Measurements from ENCODE around the gene RBM26. TPM values are rescaled to one million over a fixed set of nuclear protein-coding genes. Genes with fewer than 3 reads are reported as not detected.

Gene RBM26
- total and polyA plus RNA-seq, 8 donors = 6.1 to 76.9 (median 28.1) TPM

GRCh38 chr13:79423801-79424642 is 18.0 kb upstream of the RBM26 start:
- WGBS, 5 donors = 26 to 40% (median 31%) methylated on average over 2 of the region's 2 CpGs
- Histone ChIP-seq H3K27me3 (no peaks in the 10 kb centered on the region), H3K4me3 (no peak overlapping the region), H3K4me1 (peaks cover 0 to 3% (median 0%) of the 10 kb centered on the region in 4 donors), H3K27ac (no peak overlapping the region), H3K9me3 (no peaks in the 10 kb centered on the region), H3K36me3 (no peaks in the 10 kb centered on the region)
- DNase-seq = peak in 1 of 2 donors; percentile 70
- TF ChIP-seq POLR2A (IDR thresholded peaks at IDR 0.05) (no peak), CTCF (IDR thresholded peaks at IDR 0.05) (peak in 5 of 7 experiments; percentile 38 to 74 (median 64)), EP300 (IDR thresholded peaks at IDR 0.05) (no peak), POLR2AphosphoS5 (IDR thresholded peaks at IDR 0.05) (no peak)
- intact Hi-C loops (cut with DNase I; ENCODE audit: low total_unique reads) = loop anchor here (5.0 kb wide), 1 partner anchor 113 kb away; no protein-coding TSS in a partner anchor

- no peaks in the 10 kb centered on the region for H3K27me3 ChIP-seq
- WGBS, 5 donors = 85 to 96% (median 92%) methylated on average over 4 of the region's 4 CpGs
- no peaks in the 10 kb centered on the region for H3K36me3 ChIP-seq
- TF ChIP-seq CTCF (IDR thresholded peaks at IDR 0.05) (no peak), POLR2A (IDR thresholded peaks at IDR 0.05) (no peak), POLR2AphosphoS5 (IDR thresholded peaks at IDR 0.05) (no peak), EP300 (IDR thresholded peaks at IDR 0.05) (no peak)
- H3K9me3 ChIP-seq = no peaks in the 10 kb centered on the region
- DNase-seq = no peak
- H3K4me1 ChIP-seq = peaks cover 0 to 3% (median 0%) of the 10 kb centered on the region in 4 donors
- no peak overlapping the region for H3K27ac ChIP-seq
- intact Hi-C loops (cut with DNase I; ENCODE audit: low total_unique reads) = loop anchor here (5.0 kb wide), 1 partner anchor 114 kb away; no protein-coding TSS in a partner anchor
- H3K4me3 ChIP-seq = no peak overlapping the region
These were observed 17.3 kb upstream of the RBM26 start for GRCh38 chr13:79423340-79423739.

GRCh38 chr13:79419365-79419764 is 13.3 kb upstream of the RBM26 start:
- no peaks in the 10 kb centered on the region for H3K36me3 ChIP-seq
- 96 to 100% (median 100%) methylated on average over 1 of the region's 1 CpG for WGBS, 5 donors
- no peak for TF ChIP-seq POLR2A (IDR thresholded peaks at IDR 0.05)
- TF ChIP-seq POLR2AphosphoS5 (IDR thresholded peaks at IDR 0.05) = no peak
- no peak for TF ChIP-seq CTCF (IDR thresholded peaks at IDR 0.05)
- TF ChIP-seq EP300 (IDR thresholded peaks at IDR 0.05) = no peak
- peaks cover 0 to 3% (median 0%) of the 10 kb centered on the region in 4 donors for H3K4me1 ChIP-seq
- H3K27ac ChIP-seq = no peak overlapping the region
- intact Hi-C loops (cut with DNase I; ENCODE audit: low total_unique reads) = no loop called here
- no peaks in the 10 kb centered on the region for H3K9me3 ChIP-seq
- DNase-seq = no peak
- H3K4me3 ChIP-seq = no peak overlapping the region
- H3K27me3 ChIP-seq = no peaks in the 10 kb centered on the region

GRCh38 chr13:79417741-79418140 is 11.7 kb upstream of the RBM26 start:
- no peaks in the 10 kb centered on the region for H3K9me3 ChIP-seq
- TF ChIP-seq CTCF (IDR thresholded peaks at IDR 0.05) (no peak), POLR2AphosphoS5 (IDR thresholded peaks at IDR 0.05) (no peak), POLR2A (IDR thresholded peaks at IDR 0.05) (no peak), EP300 (IDR thresholded peaks at IDR 0.05) (no peak)
- peaks cover 0 to 8% (median 4%) of the 10 kb centered on the region in 4 donors for H3K36me3 ChIP-seq
- H3K27me3 ChIP-seq = no peaks in the 10 kb centered on the region
- no peaks in the 10 kb centered on the region for H3K4me1 ChIP-seq
- H3K27ac ChIP-seq = no peak overlapping the region
- intact Hi-C loops (cut with DNase I; ENCODE audit: low total_unique reads) = no loop called here
- no peak overlapping the region for H3K4me3 ChIP-seq
- DNase-seq = no peak
